Activated CD8-positive, alpha-beta memory T cell treated with anti-CD3 and anti-CD28 coated beads for 48 hours (primary cell): ENCODE results near the gene PHLDA1.

Experiments used
- DNase-seq, 3 experiments: peaks; one replicate each; pipeline ENCODE4 v3.0.0-alpha.2; 2020; ENCODE audit warnings: low read depth in 2 of 3, low spot score in 2 of 3

PHLDA1 gene

GRCh38 chr12:76031414-76032042 is at the start of gene PHLDA1:
Gene PHLDA1 (minus strand): TSS chr12:76031776.
- DNase-seq, result peak; percentile 81 to 97 (median 87)

- no peak for DNase-seq
Measured at GRCh38 chr12:76080729-76081415, 49.3 kb upstream of the PHLDA1 start.

- no peak for DNase-seq
Measured at GRCh38 chr12:76080017-76080728, 48.6 kb upstream of the PHLDA1 start.

- DNase-seq, result no peak
Measured at GRCh38 chr12:76078748-76079147, 47.2 kb upstream of the PHLDA1 start.

GRCh38 chr12:76075448-76075847 is 43.9 kb upstream of the PHLDA1 start:
- no peak for DNase-seq

- DNase-seq, result no peak
Measured at GRCh38 chr12:76074701-76075336, 43.2 kb upstream of the PHLDA1 start.

GRCh38 chr12:76073561-76073960 is 42.0 kb upstream of the PHLDA1 start:
- DNase-seq, result no peak

- no peak for DNase-seq
Measured at GRCh38 chr12:76072568-76072967, 41.0 kb upstream of the PHLDA1 start.

GRCh38 chr12:76069339-76069738 is 37.8 kb upstream of the PHLDA1 start:
- DNase-seq, result no peak

- DNase-seq, result no peak
Measured at GRCh38 chr12:76065917-76066316, 34.3 kb upstream of the PHLDA1 start.

GRCh38 chr12:76064904-76065303 is 33.3 kb upstream of the PHLDA1 start:
- DNase-seq, result no peak

- no peak for DNase-seq
Measured at GRCh38 chr12:76060111-76060510, 28.5 kb upstream of the PHLDA1 start.

GRCh38 chr12:76057326-76057725 is 25.8 kb upstream of the PHLDA1 start:
- no peak for DNase-seq

GRCh38 chr12:76055393-76055792 is 23.8 kb upstream of the PHLDA1 start:
- DNase-seq, result no peak

- no peak for DNase-seq
Measured at GRCh38 chr12:76049575-76050251, 18.1 kb upstream of the PHLDA1 start.

GRCh38 chr12:76047742-76048141 is 16.2 kb upstream of the PHLDA1 start:
- DNase-seq, result no peak

GRCh38 chr12:76047060-76047459 is 15.5 kb upstream of the PHLDA1 start:
- DNase-seq, result no peak

- no peak for DNase-seq
Measured at GRCh38 chr12:76043377-76043776, 11.8 kb upstream of the PHLDA1 start.

GRCh38 chr12:76042147-76042546 is 10.6 kb upstream of the PHLDA1 start:
- no peak for DNase-seq

- DNase-seq, result no peak
Measured at GRCh38 chr12:76041406-76041805, 9.8 kb upstream of the PHLDA1 start.

- no peak for DNase-seq
Measured at GRCh38 chr12:76040461-76040860, 8.9 kb upstream of the PHLDA1 start.
